Activated T-cell treated with anti-CD3 and anti-CD28 coated beads for 1 hour (primary cell): ENCODE results near the gene ITIH2.

ENCODE experiments used
- DNase-seq: peaks from one replicate; pipeline ENCODE4 v3.0.0-alpha.2; 2020; ENCODE audit warnings: low read depth

ITIH2 gene

GRCh38 chr10:7795605-7796004, 92.5 kb downstream of the ITIH2 start:
- no peak for DNase-seq

- no peak for DNase-seq
These were observed 94.5 kb downstream of the ITIH2 start for GRCh38 chr10:7797582-7797981.
